K562 (cell line): ENCODE results near the gene MPP7. TPM values are rescaled to one million over a fixed set of nuclear protein-coding genes. Genes with fewer than 3 reads are reported as not detected.
A peak's percentile ranks its signal among the peaks of the same experiment; 100 is the strongest.

ENCODE experiments used
- ATAC-seq: fragments of 200-7000 bp; cut with Tn5 transposase; 3 replicates; pipeline ENCODE4 v1.9.1; 2020; ENCODE audit warnings: moderate library complexity
- BruUV-seq: library from RNA; stranded (reverse); fragments of 400-500 nt; replicated peaks from 2 replicates; lab custom pipeline; 2021; lab: Mats Ljungman, UMichigan
- CTCF ChIA-PET: fragments of 300-600 bp; formaldehyde crosslinking; extraction: SDS; loops from one replicate; lab custom pipeline; 2021; ENCODE audit warnings: low intra/inter-chr PET ratio; lab: Yijun Ruan, JAX
- POLR2A ChIA-PET: fragments of 300-600, 350-650 bp; sonication (Branson Sonifier 250); formaldehyde crosslinking; extraction: SDS; loops from one replicate; lab custom pipeline; 2021; ENCODE audit warnings: antibody characterized with exemption, inconsistent platforms; lab: Yijun Ruan, JAX
- DNase-seq, 4 experiments: peaks; one replicate each; pipeline versions ENCODE4 v3.0.0 to v3.0.0-alpha.2; 2011 to 2018; ENCODE audit warnings: low spot score in 3 of 4, mixed read lengths in 3 of 4; ENCODE audit errors: extremely low read depth in 1 of 4
- FAIRE-seq: peaks from 2 replicates; lab custom pipeline; 2011; peaks lifted over from hg19 to GRCh38; lab: Jason Lieb, UNC
- H2AFZ ChIP-seq: 2 replicates; pipeline ENCODE4 v1.6.0; 2011; ENCODE audit warnings: low read depth, low read length, control low read depth, inconsistent platforms
- H3K27ac ChIP-seq: fragments of 200-600 bp; 3 replicates; pipeline ENCODE4 v1.8.0; 2011; ENCODE audit warnings: low read depth, mild to moderate bottlenecking, control low read depth, inconsistent platforms, low read length, moderate library complexity, mixed read lengths; ENCODE audit errors: extremely low read depth
- H3K27me3 ChIP-seq, 2 experiments: fragments of 300-600 bp in 1 of 2; 2 replicates in 1 of 2; 3 replicates in 1 of 2; pipeline versions ENCODE4 v1.6.0 to v1.8.0; 2011; ENCODE audit warnings: inconsistent platforms in 2 of 2, low read length in 2 of 2, mild to moderate bottlenecking in 1 of 2, mixed read lengths in 1 of 2, moderate library complexity in 1 of 2; ENCODE audit not compliant: control insufficient read depth in 2 of 2, insufficient read depth in 2 of 2
- H3K36me3 ChIP-seq: fragments of 300-600 bp; 3 replicates; pipeline ENCODE4 v1.8.0; 2011; ENCODE audit warnings: mild to moderate bottlenecking, low read length, inconsistent platforms; ENCODE audit not compliant: control insufficient read depth, insufficient read depth
- H3K4me1 ChIP-seq, 2 experiments: fragments of 200-600 bp in 1 of 2; replicated peaks in 1 of 2; 2 replicates in 1 of 2; 3 replicates in 1 of 2; pipeline versions ENCODE4 v1.5.1 to v1.8.0; 2011; ENCODE audit warnings: inconsistent platforms in 2 of 2, low read length in 2 of 2, mild to moderate bottlenecking in 1 of 2, mixed read lengths in 1 of 2, moderate library complexity in 1 of 2; ENCODE audit not compliant: control insufficient read depth in 2 of 2, insufficient read depth in 2 of 2
- H3K4me2 ChIP-seq: 2 replicates; pipeline ENCODE4 v1.6.1; 2011; ENCODE audit warnings: low read length, control low read depth, inconsistent platforms, mixed read lengths; ENCODE audit not compliant: insufficient read depth
- H3K4me3 ChIP-seq: fragments of 200-600 bp; sonication (generic), shearing (Covaris generic); 2 replicates; pipeline ENCODE4 v1.5.1; 2016; ENCODE audit warnings: control low read depth, inconsistent platforms
- H3K79me2 ChIP-seq: fragments of 200-600 bp; 3 replicates; pipeline ENCODE4 v1.8.0; 2011; ENCODE audit warnings: low read length, inconsistent platforms; ENCODE audit not compliant: control insufficient read depth, insufficient read depth
- H3K9ac ChIP-seq, 2 experiments: 2 replicates each; pipeline versions ENCODE4 v1.6.0 to v1.6.1; 2011; ENCODE audit warnings: low read depth in 2 of 2, low read length in 2 of 2, control low read depth in 1 of 2, inconsistent platforms in 1 of 2, mild to moderate bottlenecking in 1 of 2, mixed read lengths in 1 of 2; ENCODE audit not compliant: insufficient read depth in 1 of 2
- H3K9me1 ChIP-seq: one replicate; pipeline ENCODE4 v1.6.0; 2011; ENCODE audit warnings: inconsistent platforms, mild to moderate bottlenecking, low read length, moderate library complexity; ENCODE audit not compliant: control insufficient read depth, insufficient read depth
- H3K9me3 ChIP-seq: replicated peaks from 2 replicates; pipeline ENCODE4 v1.5.1; 2011; ENCODE audit warnings: low read depth, low read length, inconsistent platforms; ENCODE audit not compliant: control insufficient read depth, insufficient read depth
- H4K20me1 ChIP-seq: replicated peaks from 2 replicates; pipeline ENCODE4 v1.6.1; 2011; ENCODE audit warnings: low read length, inconsistent platforms, mixed read lengths; ENCODE audit not compliant: control insufficient read depth, insufficient read depth
- EGR1 ChIP-seq: fragments of 450-650 bp; conservative IDR thresholded peaks from 2 replicates; pipeline ENCODE4 v1.6.1; 2017; ENCODE audit warnings: mild to moderate bottlenecking
- FOS ChIP-seq: IDR thresholded peaks from 3 replicates; pipeline ENCODE4 v1.6.1; 2011; ENCODE audit not compliant: insufficient read length; ENCODE audit errors: extremely low read depth
- FOSL1 ChIP-seq: fragments of 200-800 bp; sonication (Bioruptor generic); conservative IDR thresholded peaks from 2 replicates; pipeline ENCODE4 v1.6.1; 2016; ENCODE audit warnings: missing genetic modification characterization, missing compliant biosample characterization
- U2AF1 ChIP-seq: fragments of 200-400 bp; formaldehyde crosslinking; optimal IDR thresholded peaks from 2 replicates; pipeline ENCODE3; 2017; ENCODE audit warnings: mild to moderate bottlenecking, low read depth, low read length, moderate library complexity
- ZNF695 ChIP-seq: fragments of 450-650 bp; formaldehyde crosslinking; IDR thresholded peaks from 2 replicates; pipeline ENCODE4 v1.4.0; 2020; ENCODE audit warnings: mild to moderate bottlenecking, moderate library complexity
- WGBS: fragments of 100-300 bp; shearing (Covaris generic); methylation state at CpG from one replicate; pipeline ENCODE4 v1.1.6; 2016; ENCODE audit warnings: low coverage, mixed read lengths; ENCODE audit not compliant: insufficient coverage; ENCODE audit errors: missing lambda C conversion rate; 5-methylcytosine and 5-hydroxymethylcytosine counted together
- in situ Hi-C: fragments of 300-500 bp; cut with MboI; formaldehyde crosslinking; loops from 4 replicates; pipeline ENCODE4 v1.15.0; 2018; ENCODE audit warnings: inconsistent platforms, mixed read lengths
- intact Hi-C: fragments of 100-400 bp; cut with micrococcal nuclease; formaldehyde crosslinking; loops from 2 replicates; pipeline ENCODE4 v1.14.2; 2022
- polyA plus RNA-seq, 8 experiments: library from polyadenylated mRNA; depleted of rRNA in 4 of 8; stranded (reverse) in 5 of 8; unstranded in 3 of 8; fragments of >200 nt; fragmentation: Nextera tagmentation in 2 of 8; fragmentation: Illumina TruSeq in 1 of 8; extraction: Ambion mirVana in 2 of 8; extraction: Trizol in 1 of 8; gene quantifications; 2 replicates each; pipeline versions ENCODE4 v1.2.1 to v1.2.3, GENCODE V29; 2011 to 2014; ENCODE audit warnings: inconsistent platforms in 1 of 8, missing spikeins in 1 of 8
- total RNA-seq, 7 experiments: library from RNA; depleted of rRNA in 6 of 7; stranded (reverse); fragments of >200 nt in 6 of 7; fragmentation: Illumina TruSeq in 2 of 7; extraction: Trizol in 2 of 7; gene quantifications; 2 replicates each; pipeline versions ENCODE4 v1.2.1 to v1.2.3, GENCODE V29; 2011 to 2021; ENCODE audit warnings: low replicate concordance in 1 of 7
- TF ChIP-seq, protein P1 (sequence below): sonication (generic); formaldehyde crosslinking; IDR thresholded peaks from 2 replicates; pipeline ENCODE4 v1.9.0; 2022; ENCODE audit warnings: mild to moderate bottlenecking, missing genetic modification reagents
- TF ChIP-seq, protein P2 (sequence below): IDR thresholded peaks from 2 replicates; pipeline ENCODE4 v1.6.1; 2011; ENCODE audit not compliant: insufficient read length; ENCODE audit errors: extremely low read depth
- TF ChIP-seq, protein P3 (sequence below), 2 experiments: fragments of 450-650 bp in 1 of 2; sonication (generic) in 1 of 2; formaldehyde crosslinking in 1 of 2; IDR thresholded peaks in 1 of 2; conservative IDR thresholded peaks in 1 of 2; 2 replicates each; pipeline versions ENCODE4 v1.6.1 to v1.8.1; 2016 to 2023; ENCODE audit warnings: mild to moderate bottlenecking in 2 of 2, moderate library complexity in 2 of 2, inconsistent platforms in 1 of 2, missing genetic modification reagents in 1 of 2

The MPP7 gene
- total and polyA plus RNA-seq, 9 of the 15 experiments (the other 6 are each of a cell fraction or from before 2014, with no cell fraction given), result 0.03 to 0.50 (median 0.23) TPM

DNA sequence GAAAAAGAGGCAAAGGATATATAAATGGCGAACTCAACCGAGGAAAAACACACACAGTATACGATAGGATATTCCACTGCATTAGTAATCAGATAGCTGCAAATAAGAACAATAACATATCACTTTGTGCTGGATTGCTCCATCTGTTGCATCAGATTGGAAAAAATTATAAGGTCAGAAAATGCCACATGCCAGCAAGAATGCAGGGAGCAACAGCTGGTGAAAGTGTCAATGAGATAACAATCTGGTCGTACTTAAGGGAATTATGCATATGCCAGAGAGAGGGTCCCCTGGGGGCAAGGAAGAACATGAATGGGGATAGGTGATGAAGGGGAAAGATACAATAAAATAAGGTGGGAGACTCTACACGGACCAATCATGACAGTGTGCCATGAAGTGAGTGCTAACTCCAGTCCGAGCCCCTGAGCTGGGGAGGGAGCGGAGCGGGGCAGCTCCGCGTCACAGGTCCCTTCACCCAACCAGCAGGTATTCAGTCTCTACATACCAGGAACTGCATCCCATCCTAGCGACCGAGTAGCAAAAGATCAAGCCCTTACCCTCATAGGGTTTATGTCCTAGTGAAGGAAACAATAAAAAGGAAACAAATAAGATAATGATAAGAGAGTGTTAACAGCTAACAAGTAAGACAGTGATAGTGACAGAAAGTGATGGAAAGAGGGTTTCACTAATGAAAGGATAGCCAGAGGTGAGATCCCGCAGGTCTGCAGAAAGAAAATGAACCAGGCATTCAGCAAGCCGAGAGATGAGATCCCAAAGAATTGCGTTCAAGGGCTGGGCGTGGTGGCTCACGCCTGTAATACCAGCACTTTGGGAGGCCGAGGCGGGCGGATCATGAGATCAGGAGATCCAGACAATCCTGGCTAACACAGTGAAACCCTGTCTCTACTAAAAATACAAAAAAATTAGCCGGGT, 9.4 kb downstream of the MPP7 start (continued):
- TF ChIP-seq, protein P1, sequence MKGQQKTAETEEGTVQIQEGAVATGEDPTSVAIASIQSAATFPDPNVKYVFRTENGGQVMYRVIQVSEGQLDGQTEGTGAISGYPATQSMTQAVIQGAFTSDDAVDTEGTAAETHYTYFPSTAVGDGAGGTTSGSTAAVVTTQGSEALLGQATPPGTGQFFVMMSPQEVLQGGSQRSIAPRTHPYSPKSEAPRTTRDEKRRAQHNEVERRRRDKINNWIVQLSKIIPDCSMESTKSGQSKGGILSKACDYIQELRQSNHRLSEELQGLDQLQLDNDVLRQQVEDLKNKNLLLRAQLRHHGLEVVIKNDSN (CRISPR knock-in tag), result no peak
- TF ChIP-seq, protein P2, sequence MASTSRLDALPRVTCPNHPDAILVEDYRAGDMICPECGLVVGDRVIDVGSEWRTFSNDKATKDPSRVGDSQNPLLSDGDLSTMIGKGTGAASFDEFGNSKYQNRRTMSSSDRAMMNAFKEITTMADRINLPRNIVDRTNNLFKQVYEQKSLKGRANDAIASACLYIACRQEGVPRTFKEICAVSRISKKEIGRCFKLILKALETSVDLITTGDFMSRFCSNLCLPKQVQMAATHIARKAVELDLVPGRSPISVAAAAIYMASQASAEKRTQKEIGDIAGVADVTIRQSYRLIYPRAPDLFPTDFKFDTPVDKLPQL, result no peak

DNA sequence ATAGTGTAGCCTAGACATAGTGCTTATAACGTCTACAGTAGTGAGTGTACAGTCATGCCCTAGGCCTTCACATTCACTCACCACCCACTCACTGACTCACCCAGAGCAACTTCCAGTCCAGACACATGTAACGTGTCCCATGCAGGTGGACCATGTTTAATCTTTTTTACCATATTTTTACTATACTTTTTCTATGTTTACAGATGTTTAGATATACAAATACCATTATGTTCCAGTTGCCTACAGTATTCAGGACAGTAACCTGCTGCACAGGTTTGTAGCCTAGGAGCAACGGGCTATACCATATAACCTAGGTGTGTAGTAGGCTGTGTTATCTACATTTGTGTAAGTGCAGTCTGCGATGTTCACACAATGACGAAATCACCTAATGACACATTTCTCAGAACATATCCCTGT, 11.0 kb downstream of the MPP7 start:
- WGBS, result under 1% methylated on average over 5 of the region's 5 CpGs
- H3K9me1 ChIP-seq, result no peaks in the 10 kb centered on the region
- H2AFZ ChIP-seq, result no peak overlapping the region
- H3K4me3 ChIP-seq, result no peak overlapping the region
- no peaks in the 10 kb centered on the region for H3K9me3 ChIP-seq
- ATAC-seq, result no peak
- CTCF ChIA-PET, result no interaction called here
- POLR2A ChIA-PET, result no interaction called here
- H3K4me1 ChIP-seq, result no peaks in the 10 kb centered on the region
- in situ Hi-C loops, result no loop called here
- H3K27ac ChIP-seq, result no peak overlapping the region
- no peak for FAIRE-seq
- BruUV-seq, result no TSS peak
- TF ChIP-seq EGR1, result peak; percentile 67
- 0 out of 2 replicates have a peak, but pooled peaks have one; percentile 16 for TF ChIP-seq FOSL1
- no peak for TF ChIP-seq FOS
- TF ChIP-seq, protein P3, sequence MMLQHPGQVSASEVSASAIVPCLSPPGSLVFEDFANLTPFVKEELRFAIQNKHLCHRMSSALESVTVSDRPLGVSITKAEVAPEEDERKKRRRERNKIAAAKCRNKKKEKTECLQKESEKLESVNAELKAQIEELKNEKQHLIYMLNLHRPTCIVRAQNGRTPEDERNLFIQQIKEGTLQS (IDR thresholded peaks at IDR 0.05), result peak; percentile 21; the same call in 1 of the 2 replicates
- TF ChIP-seq, protein P3 (CRISPR knock-in tag; conservative IDR thresholded peaks at IDR 0.05), result no peak
- no peak for TF ChIP-seq U2AF1
- no peak for TF ChIP-seq ZNF695
- H3K27me3 ChIP-seq, result peaks cover 8 to 20% of the 10 kb centered on the region in 2 experiments; a peak in 3 of 5 replicates
- no peak overlapping the region for H3K9ac ChIP-seq
- intact Hi-C loops, result no loop called here
- peak in 1 of 4 experiments; percentile 4 for DNase-seq
- no peaks in the 10 kb centered on the region for H4K20me1 ChIP-seq
- H3K79me2 ChIP-seq, result no peaks in the 10 kb centered on the region
- H3K36me3 ChIP-seq, result no peaks in the 10 kb centered on the region
- H3K4me2 ChIP-seq, result no peak overlapping the region
